ENCODE measurements around the gene SRP72.
"Not testable (repeated sequence)": the region's sequence is repeated elsewhere in the genome, so short reads cannot be mapped to it uniquely, and the experiment has no call there.

The SRP72 gene

GRCh38 chr4:56467284-56468096 is at the start of gene SRP72:
Gene SRP72 (plus strand): TSS chr4:56467617. CDS start chr4:56467636, 19 bp downstream.
- DNase-seq: peak; percentile 86

DNA sequence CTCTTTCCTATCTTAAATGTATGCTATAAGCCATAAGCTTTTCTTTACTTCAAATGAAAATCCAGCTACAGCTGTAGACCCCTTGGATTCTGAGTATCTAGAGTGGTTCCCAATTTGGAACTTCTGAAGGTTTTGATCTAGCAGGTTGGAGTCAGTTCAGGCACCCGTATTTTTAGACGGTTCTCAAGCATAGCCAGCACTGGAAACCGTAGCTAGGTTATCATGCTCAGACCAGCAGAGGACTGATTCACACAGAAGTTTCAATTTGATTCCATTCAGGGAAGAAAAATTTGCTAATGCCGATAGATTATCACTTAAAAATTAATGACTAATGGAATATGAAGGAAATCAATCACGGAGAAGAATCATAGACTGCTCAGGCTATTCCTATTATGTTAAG is 43.2 kb upstream of the SRP72 start:
- no peak for DNase-seq

GRCh38 chr4:56424697-56425514 is 42.5 kb upstream of the SRP72 start:
- DNase-seq: no peak

DNA sequence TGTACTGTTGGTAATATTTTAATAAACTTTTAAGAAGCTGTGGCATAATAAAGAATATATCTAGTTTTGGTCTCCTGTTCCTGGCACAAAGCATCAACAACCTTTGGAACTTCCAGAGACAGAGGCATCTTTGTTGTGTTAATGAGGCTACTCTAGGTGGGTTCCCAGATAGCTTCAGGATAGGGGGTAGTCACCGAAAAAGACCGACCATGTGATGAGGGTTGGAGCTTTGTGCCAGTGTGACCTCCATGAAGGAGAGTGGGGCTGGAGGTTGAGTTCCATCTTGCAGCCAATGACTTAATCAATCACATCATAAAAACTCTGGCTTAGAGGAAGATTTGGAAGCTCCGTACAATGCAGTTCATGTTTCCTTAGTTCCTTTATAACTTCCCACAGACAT is 41.9 kb upstream of the SRP72 start:
- no peak for DNase-seq

DNA sequence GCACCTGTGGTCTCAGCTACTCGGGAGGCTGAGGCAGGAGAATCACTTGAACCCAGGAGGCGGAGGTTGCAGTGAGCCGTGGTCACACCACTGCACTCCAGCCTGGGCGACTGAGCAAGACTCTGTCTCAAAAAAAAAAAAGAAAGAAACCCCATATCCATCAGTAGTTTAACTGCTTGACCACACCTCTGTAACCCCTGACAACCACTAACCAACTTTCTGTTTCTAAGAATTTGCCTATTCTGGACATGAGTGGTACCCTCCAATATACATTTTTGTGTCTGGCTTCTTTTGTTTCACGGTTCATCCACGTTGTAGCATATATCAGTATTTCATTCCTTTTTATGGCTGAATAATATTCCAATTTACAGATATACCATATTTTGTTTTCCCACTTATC is 41.1 kb upstream of the SRP72 start:
- DNase-seq: no peak

DNA sequence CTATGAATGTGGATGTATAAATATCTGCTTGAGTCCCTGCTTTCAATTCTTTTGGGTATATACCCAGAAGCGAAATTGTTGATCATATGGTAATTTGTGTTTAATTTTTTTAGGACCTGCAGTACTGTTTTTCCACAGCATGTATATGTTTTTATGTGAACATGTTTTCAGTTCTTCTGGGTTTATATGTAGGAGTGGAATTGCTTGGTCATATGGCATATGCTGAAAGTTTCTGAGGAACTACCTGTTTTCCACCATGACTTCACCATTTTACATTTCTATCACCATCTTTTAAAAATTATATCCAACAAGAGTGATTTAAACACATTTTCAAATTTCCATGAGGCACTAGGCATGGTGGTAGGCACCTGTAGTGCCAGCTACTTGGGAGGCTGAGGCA is 40.2 kb upstream of the SRP72 start:
- no peak for DNase-seq

- no peak for DNase-seq
Measured at GRCh38 chr4:56430203-56430602, 37.2 kb upstream of the SRP72 start.

- no peak for DNase-seq
Measured at GRCh38 chr4:56433280-56433679, 34.1 kb upstream of the SRP72 start.

DNA sequence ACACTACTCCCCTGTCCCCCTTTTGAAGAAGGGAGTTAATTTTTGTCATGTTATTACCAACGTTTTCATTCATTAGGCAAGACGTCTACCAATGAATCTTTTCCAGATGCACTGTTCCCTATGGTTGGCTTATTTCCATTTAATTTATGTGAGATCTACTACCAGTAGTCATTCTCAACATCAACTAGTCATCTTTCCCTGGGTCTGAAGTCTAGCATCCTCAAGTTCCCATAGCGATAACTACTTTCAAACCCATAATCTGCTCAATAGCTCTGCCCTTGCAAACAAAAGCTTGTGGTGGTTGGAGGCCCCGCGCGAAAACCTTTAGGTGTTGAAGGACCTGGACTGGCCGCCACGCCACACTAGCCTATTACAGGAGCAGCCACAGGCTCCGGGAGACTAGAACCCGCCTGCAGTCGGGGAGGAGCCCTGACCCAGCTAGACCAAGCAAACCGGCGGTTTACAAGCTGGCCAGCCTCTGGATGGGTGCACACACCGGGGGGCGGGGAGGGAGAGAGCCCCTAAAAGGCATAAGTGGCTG is 32.7 kb upstream of the SRP72 start:
- DNase-seq: no peak

- peak; percentile 97 for DNase-seq
Measured at GRCh38 chr4:56435140-56435926, 32.1 kb upstream of the SRP72 start, which contains the start of gene PPAT. Gene PPAT (minus strand): TSS chr4:56435615. CDS start chr4:56435477, 138 bp downstream.

- no peak for DNase-seq
Measured at GRCh38 chr4:56438766-56439165, 28.7 kb upstream of the SRP72 start.

GRCh38 chr4:56440983-56441382 is 26.4 kb upstream of the SRP72 start:
- DNase-seq: no peak

DNA sequence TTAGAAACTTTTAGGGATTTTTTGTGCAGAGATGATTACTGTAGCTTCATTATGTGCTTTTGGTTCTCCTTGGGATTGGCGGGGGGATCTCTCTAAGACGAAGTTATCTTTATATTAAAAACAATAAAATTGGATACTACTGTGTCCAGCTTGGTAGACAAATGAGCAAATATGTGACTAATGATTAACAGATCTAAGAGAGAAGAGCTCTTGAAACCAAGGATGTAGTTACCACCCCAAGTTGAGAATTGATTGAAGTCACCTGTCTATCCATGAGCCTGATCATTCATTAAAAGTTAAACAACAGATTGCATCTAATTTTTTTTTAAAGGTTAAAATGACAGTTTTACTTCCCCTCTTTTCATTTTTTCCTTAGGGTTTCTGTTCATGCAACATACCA is 22.7 kb upstream of the SRP72 start:
- no peak for DNase-seq

GRCh38 chr4:56445699-56446098 is 21.7 kb upstream of the SRP72 start:
- DNase-seq: no peak

GRCh38 chr4:56448301-56448700 is 19.1 kb upstream of the SRP72 start:
- DNase-seq: no peak

- DNase-seq: not testable (repeated sequence)
Measured at GRCh38 chr4:56449475-56449874, 17.9 kb upstream of the SRP72 start.

- DNase-seq: no peak
Measured at GRCh38 chr4:56450342-56450741, 17.1 kb upstream of the SRP72 start.

DNA sequence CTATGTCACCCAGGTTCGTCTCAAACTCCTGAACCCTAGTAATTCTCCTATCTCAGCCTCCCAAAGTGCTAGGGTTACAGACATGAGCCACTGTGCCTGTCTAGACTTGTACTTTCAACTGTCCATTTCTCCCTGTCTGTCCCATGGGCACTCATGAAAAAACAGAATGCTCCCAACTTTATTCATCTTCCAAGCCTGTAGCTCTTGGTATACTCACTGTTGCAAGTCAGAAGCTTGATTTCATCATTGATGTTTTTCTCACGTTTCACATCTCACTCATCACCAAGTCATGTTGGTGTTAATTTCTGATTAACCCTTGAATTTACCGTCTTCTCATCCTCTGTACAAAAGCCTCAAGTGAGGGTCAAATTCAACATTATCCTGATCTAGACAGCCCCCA is 7.3 kb upstream of the SRP72 start:
- DNase-seq: no peak

GRCh38 chr4:56462157-56462556 is 5.3 kb upstream of the SRP72 start:
- no peak for DNase-seq

- no peak for DNase-seq
Measured at GRCh38 chr4:56463711-56464110, 3.7 kb upstream of the SRP72 start.

DNA sequence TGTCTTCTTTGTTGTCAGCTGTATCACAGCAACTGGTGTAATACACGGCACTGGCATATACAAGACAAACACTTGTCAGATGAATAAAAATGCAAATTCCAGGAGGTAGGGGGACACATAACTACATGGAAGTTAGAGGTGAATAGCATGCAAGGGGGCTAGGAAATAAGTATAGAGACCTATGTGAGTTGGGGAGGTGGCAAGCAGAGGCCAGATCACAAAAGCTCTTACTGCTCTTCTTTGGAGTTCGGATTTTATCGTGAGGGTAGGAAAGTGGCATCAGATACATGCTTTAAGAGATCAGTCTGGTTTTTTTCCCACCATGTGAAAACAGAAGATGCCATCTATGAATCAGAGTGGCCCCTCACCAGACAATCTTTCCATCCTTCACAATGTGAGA is 2.8 kb upstream of the SRP72 start:
- DNase-seq: no peak

DNA sequence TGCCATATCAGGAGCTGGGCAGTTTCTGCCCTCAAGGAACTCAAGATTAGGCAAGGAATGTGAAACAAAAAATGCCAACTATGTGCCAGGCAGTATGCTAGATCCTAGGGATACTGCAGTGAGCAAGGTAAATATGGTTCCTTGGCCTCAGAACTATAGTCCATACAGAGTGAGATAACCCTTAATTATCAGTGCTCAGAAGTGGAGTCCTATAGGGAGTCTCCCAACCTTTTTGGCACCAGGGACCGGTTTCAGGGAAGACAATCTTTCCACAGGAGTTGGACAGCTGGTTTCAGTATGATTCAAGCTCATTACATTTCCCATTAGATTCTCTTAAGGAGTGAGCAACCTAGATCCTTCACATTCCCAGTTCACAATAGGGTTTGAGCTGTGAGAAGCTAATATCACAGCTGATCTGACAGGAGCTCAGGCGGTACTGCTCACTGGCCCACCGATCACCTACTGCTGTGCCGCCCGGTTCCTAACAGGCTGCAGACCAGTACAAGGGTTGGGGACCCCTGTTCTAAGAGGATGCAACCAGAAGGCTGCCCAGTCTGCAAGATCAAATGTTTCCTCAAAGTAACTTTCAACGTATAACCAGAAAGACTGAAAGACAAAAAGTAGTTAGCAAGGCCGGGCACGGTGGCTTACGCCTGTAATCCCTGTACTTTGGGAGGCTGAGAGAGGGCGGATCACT is 1.7 kb upstream of the SRP72 start:
- no peak for DNase-seq
